Brain pericyte (primary cell): Measurements from ENCODE around the gene AHDC1.

Experiments used
- DNase-seq: peaks from one replicate; pipeline ENCODE4 v3.0.0-alpha.2; 2012; ENCODE audit warnings: low read depth, low spot score

AHDC1 gene

GRCh38 chr1:27576806-27577227 lies 27.1 kb downstream of the AHDC1 start:
- no peak for DNase-seq

GRCh38 chr1:27575840-27576331 lies 28.1 kb downstream of the AHDC1 start:
- DNase-seq = no peak

DNA sequence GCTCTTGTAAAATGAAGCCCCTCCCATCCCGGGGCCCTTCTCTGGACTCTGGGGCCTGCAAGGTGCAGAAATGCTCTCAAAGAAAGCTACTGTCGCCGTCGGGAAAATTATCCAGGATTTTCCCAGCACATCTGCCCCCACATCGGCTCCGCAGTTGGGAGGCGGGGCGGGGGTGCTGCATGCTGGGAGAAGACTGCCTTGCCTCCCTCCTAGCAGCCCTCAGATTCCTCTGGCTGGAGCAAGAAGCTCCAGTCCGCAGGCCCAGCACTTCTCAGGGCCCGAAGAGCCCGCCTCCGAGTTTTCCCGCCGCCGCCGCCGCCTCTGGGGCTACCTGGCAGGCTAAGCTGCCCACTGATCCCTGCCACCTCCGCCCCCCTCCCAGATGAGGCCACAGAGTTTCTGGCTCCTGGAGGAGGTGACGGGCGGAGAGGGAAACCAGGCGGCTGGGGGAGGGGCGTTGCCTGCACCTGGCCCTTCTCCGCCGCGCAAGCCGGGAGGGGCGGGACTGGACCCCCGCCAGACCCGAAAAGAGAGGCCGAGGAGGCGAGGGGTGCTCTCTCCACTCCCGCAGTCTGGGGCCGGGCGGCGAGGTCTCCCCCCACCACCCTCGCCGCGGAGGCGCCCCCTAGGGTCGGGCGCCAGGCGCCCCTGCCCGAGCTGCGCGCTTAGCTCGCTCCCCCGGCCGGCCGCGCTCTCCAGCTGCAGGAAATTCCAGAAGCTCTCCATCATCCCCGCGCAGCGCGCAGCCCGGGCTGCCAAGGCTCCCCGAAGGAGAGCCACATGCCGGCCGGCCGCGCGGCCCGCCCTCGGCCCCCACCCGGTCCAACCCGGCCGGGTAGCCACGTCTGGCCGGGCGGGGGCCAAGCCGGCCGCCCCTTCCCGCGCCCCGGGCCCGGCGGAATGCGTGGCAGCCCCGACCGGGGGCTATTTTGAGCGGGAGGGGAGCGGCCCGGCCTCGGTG lies 28.8 kb downstream of the AHDC1 start:
- no peak for DNase-seq

GRCh38 chr1:27574001-27574781 lies 29.8 kb downstream of the AHDC1 start:
- DNase-seq = no peak

GRCh38 chr1:27572679-27573426 lies 31.1 kb downstream of the AHDC1 start:
- no peak for DNase-seq

DNA sequence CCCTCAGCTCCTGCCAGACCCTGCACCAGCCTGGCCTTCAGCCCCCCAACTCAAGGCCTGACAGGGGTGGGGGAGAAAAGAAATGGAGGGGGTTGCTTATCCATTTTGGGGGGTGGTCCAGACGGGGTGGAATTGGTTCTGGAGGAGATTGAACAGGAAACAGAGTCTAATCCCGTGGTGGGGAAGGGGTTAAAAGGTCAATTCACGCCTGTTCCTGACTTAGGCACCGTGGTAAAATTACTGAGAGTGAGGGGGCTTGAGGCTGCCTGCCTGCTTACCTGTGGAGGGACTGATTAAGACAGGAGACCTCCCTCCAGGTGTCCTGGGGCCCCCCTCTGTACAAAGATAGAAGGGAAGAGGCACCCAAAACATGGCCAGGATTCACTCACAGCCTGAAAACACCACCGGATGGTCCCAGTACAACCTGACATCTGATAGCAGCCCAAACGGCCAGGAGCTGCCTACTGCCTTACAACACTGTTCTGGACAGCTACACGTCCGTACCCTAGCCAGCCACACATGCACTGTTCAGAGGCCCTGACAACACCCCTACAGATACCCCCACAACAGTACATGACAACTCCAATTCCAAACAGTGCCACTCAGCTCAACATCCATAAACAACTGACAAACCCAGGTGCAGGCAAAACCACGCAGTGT lies 31.8 kb downstream of the AHDC1 start:
- no peak for DNase-seq

DNA sequence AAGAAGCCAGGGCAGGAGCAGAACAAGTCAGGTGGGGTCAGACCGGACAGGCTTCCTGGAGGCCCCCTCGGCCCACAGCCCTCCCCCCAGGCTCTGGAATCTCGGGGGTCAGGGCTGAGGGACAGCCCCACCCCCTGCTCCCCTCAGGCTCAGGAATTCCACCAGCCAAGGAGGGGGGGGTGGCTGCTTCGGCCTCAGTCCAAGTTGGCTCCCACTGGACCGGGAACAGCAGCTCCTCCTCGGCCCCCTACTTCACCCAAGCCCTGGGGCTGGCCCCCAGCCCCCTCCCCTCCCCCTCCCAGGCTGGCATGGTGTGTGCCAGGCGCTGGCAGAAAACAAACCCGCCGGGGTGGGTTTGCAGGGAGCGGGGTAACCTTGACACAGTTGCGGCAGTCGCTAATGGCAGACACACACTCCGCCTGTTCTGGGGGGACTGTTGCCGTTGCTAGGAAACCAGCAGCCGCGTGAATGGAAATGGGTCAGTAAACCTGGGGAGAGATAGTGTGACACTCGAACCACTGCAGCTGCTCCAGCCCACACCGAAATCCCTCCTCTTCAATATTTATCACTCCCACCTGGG lies 32.4 kb downstream of the AHDC1 start:
- DNase-seq = no peak

DNA sequence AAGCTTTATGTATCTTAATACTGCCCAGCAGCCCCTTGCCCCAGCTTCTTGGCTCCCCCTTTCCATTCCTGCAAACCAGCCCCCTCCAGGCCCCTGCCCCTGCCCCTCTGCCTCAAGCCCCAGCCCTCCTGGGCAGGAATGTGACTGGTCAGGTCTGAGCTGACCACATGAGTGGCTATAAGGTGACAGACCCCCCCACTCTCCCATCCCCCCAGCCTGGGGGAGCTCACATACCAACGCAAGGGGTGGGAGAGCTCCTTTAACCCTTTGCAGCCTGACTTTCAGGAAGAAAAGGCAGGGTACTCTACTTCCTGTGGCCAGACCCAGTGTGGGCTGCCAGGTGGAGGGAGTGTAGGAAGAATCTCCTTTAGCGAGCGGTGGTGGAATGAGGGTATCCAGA lies 33.2 kb downstream of the AHDC1 start:
- DNase-seq = no peak

GRCh38 chr1:27570356-27570755 lies 33.6 kb downstream of the AHDC1 start:
- no peak for DNase-seq

DNA sequence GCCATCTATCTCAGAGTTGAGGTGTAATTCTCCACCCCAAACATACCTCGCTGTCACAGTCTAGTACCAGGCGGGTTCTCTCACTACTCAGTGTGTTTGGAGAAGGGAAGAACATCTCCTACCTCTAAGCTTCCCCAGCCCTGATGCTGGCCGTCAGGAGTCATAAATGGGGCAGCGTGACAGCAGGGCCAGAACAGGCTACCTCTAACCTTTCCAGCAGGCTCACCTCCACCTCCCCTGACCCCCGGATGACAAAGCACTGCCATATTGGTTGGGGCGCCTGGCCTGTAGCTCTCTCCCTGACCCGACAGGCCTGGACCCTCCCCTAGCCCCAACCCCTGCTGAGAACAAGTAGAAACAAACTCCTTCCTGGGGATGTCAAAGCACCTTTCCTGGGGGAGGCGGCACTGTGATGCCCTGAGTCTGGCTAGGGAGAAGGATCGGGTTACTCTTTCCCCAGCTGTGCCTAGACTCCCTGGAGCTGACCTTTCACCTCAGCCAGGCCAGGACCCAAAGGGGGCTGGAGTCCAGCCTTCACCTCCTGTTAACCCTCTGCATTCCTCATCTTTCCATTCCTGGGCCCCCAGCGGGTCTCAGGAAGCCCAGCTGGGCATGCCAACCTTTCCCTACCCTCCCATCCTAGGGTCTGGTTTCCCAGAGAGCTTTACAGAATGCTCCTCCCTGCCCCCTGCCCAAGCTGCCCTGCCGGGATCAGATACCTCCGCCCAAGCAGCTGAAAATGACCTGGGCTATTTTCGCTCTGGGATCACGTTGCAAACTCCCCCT lies 34.2 kb downstream of the AHDC1 start:
- DNase-seq = no peak

DNA sequence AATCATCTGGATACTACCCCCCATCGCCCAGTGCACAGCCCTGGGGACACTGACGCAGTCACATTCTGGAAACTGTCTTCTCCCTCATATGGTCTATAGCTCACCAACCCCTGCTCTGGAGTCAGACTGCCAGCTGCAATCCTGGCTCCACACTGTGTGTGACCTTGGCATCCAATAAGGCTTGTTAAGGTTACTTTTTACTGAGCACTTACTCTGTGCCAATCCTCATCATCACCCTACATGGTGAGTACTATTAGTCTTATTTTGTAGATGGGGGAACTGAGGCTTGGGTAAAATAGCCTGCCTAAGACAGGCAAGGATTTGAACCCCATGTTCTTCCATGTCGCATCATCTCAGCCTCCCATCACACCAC lies 34.9 kb downstream of the AHDC1 start:
- DNase-seq = no peak

DNA sequence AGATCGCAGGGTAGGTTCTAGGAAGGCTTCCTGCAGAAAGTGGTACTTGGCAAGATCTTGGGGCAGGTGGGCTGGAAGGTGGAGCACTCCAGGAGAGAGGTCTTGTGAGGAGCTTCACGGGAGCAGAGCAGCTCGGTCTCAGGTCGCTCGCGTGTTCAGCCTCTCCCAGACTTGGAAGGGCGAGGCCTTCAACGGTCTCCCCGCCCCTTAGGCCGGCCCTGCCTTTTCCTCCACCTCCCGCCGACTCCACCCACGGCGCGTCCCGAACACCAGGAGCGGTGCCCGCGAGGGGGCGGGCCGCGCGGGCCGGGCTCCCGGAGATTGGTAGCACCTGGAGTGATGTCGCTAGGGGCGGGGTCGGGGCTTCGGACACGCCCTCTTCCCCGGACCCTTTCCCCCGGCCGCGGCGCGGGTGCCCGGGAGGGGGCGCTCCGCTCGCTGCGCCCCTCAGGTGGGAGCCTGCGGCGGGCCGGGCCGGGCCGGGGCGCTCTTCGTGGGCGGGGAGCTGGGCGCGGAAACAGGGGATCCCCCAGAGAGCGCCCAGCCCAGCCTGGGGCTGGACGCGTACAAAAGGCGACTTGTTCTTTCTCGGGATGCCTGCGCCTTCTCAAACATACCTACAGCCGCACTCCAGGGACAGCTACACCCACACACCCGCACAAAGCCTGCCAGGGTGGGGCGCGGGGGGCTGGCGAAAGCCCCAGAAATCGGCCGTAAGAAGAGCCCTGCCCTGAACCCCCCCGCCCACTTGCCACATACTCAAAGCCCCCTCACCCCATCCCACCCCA lies 35.5 kb downstream of the AHDC1 start:
- DNase-seq = no peak

DNA sequence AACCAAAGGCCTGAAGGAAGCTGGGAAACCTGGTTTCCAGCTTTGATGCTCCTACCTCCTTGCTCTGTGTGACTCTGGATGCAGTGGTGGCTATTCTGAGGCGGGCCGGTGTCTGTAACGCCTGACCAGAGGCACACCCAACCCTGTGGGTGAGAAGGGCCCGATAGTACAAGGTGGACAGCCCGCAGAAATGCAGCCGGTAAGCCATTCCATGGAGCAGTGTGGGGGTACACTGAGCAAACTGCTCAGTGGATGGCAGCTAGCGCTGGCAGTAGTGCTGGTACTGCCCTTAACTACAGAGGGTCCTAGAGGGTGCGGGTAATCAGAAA lies 36.0 kb downstream of the AHDC1 start:
- DNase-seq = no peak

GRCh38 chr1:27567146-27567526 lies 36.8 kb downstream of the AHDC1 start:
- DNase-seq = no peak

DNA sequence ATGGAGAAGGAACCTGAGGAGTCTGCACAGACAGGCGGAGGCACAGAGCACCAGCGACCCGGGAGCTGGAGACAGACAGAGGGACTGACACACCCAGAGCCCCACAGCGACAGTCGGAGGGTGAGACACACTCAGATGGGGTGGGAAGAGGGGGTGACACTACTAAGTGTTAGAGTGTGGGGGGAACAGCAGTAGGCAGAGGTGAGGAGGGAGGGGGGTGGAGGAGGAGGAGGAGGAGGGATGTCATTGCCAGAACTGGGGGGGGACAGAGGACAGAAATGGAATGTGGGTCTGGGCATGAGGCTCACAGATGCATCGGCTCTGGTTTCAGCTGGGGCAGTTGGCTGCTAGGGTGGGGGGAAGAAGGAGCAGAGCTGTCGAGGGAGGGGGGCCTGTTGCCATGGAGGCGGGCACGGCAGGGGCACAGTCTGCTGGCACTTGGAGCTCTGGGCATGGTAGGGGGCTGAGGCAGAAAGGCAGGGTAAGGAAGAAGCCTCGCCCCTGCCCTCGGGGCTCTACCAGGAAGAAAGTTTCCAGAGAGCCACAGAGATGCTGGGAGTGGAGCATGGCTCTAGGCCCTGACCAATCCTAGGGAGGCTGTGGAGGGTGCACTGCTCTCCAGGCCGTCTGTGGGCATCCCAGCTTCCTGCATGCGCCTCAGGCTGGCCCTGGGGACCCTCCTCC lies 37.3 kb downstream of the AHDC1 start:
- DNase-seq = no peak

- DNase-seq = no peak
These were observed 39.0 kb downstream of the AHDC1 start for GRCh38 chr1:27564710-27565649.

- no peak for DNase-seq
These were observed 40.1 kb downstream of the AHDC1 start for GRCh38 chr1:27563591-27564471.
